WTC11 (cell line): Measurements from ENCODE around the gene C19orf53. TPM values are rescaled to one million over a fixed set of nuclear protein-coding genes. Genes with fewer than 3 reads are reported as not detected.

Experiments
- ATAC-seq: fragments of 200-7000 bp; cut with Tn5 transposase; 2 replicates; pipeline ENCODE4 v1.10.0; 2021; ENCODE audit warnings: mild to moderate bottlenecking, moderate library complexity
- CTCF ChIA-PET: fragments of 300-600 bp; sonication (Branson Sonifier 250); formaldehyde crosslinking; loops from one replicate; lab custom pipeline; 2021; ENCODE audit warnings: antibody characterized with exemption; lab: Charles Lee
- POLR2A ChIA-PET: fragments of 350-600 bp; sonication (Branson Sonifier 250); formaldehyde crosslinking; loops from one replicate; lab custom pipeline; 2021; ENCODE audit warnings: antibody characterized with exemption; lab: Charles Lee
- DNase-seq: peaks from one replicate; pipeline ENCODE4 v3.0.0; 2021; ENCODE audit warnings: low spot score
- H3K27ac Mint-ChIP-seq: 2 replicates; pipeline ENCODE4 v1.8.0; 2021; ENCODE audit warnings: mixed read lengths
- H3K27me3 Mint-ChIP-seq: 2 replicates; pipeline ENCODE4 v1.8.0; 2021; ENCODE audit warnings: low read depth, mild to moderate bottlenecking, moderate library complexity, mixed read lengths
- H3K36me3 Mint-ChIP-seq: 2 replicates; pipeline ENCODE4 v1.8.0; 2021; ENCODE audit warnings: mixed read lengths
- H3K4me1 Mint-ChIP-seq: 2 replicates; pipeline ENCODE4 v1.8.0; 2022; ENCODE audit warnings: mixed read lengths
- H3K4me3 Mint-ChIP-seq: 2 replicates; pipeline ENCODE4 v1.8.0; 2021; ENCODE audit warnings: mild to moderate bottlenecking, moderate library complexity, mixed read lengths
- H3K9me3 Mint-ChIP-seq: 2 replicates; pipeline ENCODE4 v1.8.0; 2021; ENCODE audit warnings: mixed read lengths
- AFF4 ChIP-seq: sonication (generic); formaldehyde crosslinking; IDR thresholded peaks from 2 replicates; pipeline ENCODE4 v1.8.1; 2023; ENCODE audit warnings: mild to moderate bottlenecking, missing genetic modification reagents, borderline replicate concordance
- ARID4B ChIP-seq: sonication (generic); formaldehyde crosslinking; IDR thresholded peaks from 2 replicates; pipeline ENCODE4 v1.8.0; 2023; ENCODE audit warnings: missing genetic modification reagents, mild to moderate bottlenecking, borderline replicate concordance
- ATF1 ChIP-seq: sonication (generic); formaldehyde crosslinking; IDR thresholded peaks from 2 replicates; pipeline ENCODE4 v1.8.1; 2023; ENCODE audit warnings: mild to moderate bottlenecking, moderate library complexity, missing genetic modification reagents
- CBFB ChIP-seq: sonication (generic); formaldehyde crosslinking; IDR thresholded peaks from 2 replicates; pipeline ENCODE4 v1.8.1; 2022; ENCODE audit warnings: mild to moderate bottlenecking, low read depth, missing genetic modification reagents
- CREM ChIP-seq: sonication (generic); formaldehyde crosslinking; IDR thresholded peaks from 2 replicates; pipeline ENCODE4 v1.8.1; 2022; ENCODE audit warnings: mild to moderate bottlenecking, missing genetic modification reagents, moderate library complexity
- ELF4 ChIP-seq: sonication (generic); formaldehyde crosslinking; IDR thresholded peaks from 2 replicates; pipeline ENCODE4 v1.8.1; 2022; ENCODE audit warnings: low read depth, mild to moderate bottlenecking, moderate library complexity, missing genetic modification reagents
- ETV6 ChIP-seq: sonication (generic); formaldehyde crosslinking; IDR thresholded peaks from 2 replicates; pipeline ENCODE4 v1.8.1; 2022; ENCODE audit warnings: mild to moderate bottlenecking, missing genetic modification reagents
- FOXK1 ChIP-seq: sonication (generic); formaldehyde crosslinking; IDR thresholded peaks from 2 replicates; pipeline ENCODE4 v1.8.0; 2022; ENCODE audit warnings: mild to moderate bottlenecking, moderate library complexity, missing genetic modification reagents
- GRHL2 ChIP-seq: fragments of 250-450 bp; sonication (Bioruptor Pico); IDR thresholded peaks from 2 replicates; pipeline ENCODE4 v1.8.0; 2022; ENCODE audit warnings: mild to moderate bottlenecking, moderate library complexity; ENCODE audit not compliant: insufficient replicate concordance, severe bottlenecking
- JUN ChIP-seq: sonication (generic); formaldehyde crosslinking; IDR thresholded peaks from 2 replicates; pipeline ENCODE4 v1.8.0; 2023; ENCODE audit warnings: mild to moderate bottlenecking, missing genetic modification reagents
- KAT7 ChIP-seq: sonication (generic); formaldehyde crosslinking; IDR thresholded peaks from 2 replicates; pipeline ENCODE4 v1.8.1; 2023; ENCODE audit warnings: missing genetic modification reagents, mild to moderate bottlenecking, borderline replicate concordance
- NFYB ChIP-seq: sonication (generic); formaldehyde crosslinking; conservative IDR thresholded peaks from 2 replicates; pipeline ENCODE4 v1.8.0; 2022; ENCODE audit warnings: low read depth, missing genetic modification reagents
- RORB ChIP-seq: fragments of 250-450 bp; sonication (Bioruptor Pico); IDR thresholded peaks from 2 replicates; pipeline ENCODE4 v1.9.0; 2021; ENCODE audit warnings: mild to moderate bottlenecking
- SP1 ChIP-seq: sonication (generic); formaldehyde crosslinking; conservative IDR thresholded peaks from 2 replicates; pipeline ENCODE4 v1.8.1; 2022; ENCODE audit warnings: missing genetic modification reagents
- ZBTB21 ChIP-seq: sonication (generic); formaldehyde crosslinking; IDR thresholded peaks from 2 replicates; pipeline ENCODE4 v1.8.1; 2023; ENCODE audit warnings: mild to moderate bottlenecking, missing genetic modification reagents, borderline replicate concordance
- ZNF232 ChIP-seq: sonication (generic); formaldehyde crosslinking; IDR thresholded peaks from 2 replicates; pipeline ENCODE4 v1.8.0; 2022; ENCODE audit warnings: mild to moderate bottlenecking, missing genetic modification reagents
- ZNF396 ChIP-seq: fragments of 250-450 bp; sonication (Bioruptor Pico); IDR thresholded peaks from 2 replicates; pipeline ENCODE4 v1.8.0; 2021; ENCODE audit warnings: mild to moderate bottlenecking, moderate library complexity, borderline replicate concordance
- total RNA-seq: library from RNA; stranded (reverse); gene quantifications from 3 replicates; pipeline ENCODE4 v1.2.3, GENCODE V29; 2021
- TF ChIP-seq, protein P1 (sequence below): fragments of 250-450 bp; sonication (Bioruptor Pico); IDR thresholded peaks from 2 replicates; pipeline ENCODE4 v1.9.0; 2021; ENCODE audit warnings: moderate library complexity, mild to moderate bottlenecking, inconsistent platforms, borderline replicate concordance
- TF ChIP-seq, protein P2 (sequence below): sonication (generic); formaldehyde crosslinking; IDR thresholded peaks from 2 replicates; pipeline ENCODE4 v1.8.0; 2022; ENCODE audit warnings: mild to moderate bottlenecking, missing genetic modification reagents
- TF ChIP-seq, protein P3 (sequence below): sonication (generic); formaldehyde crosslinking; IDR thresholded peaks from 2 replicates; pipeline ENCODE4 v1.8.1; 2023; ENCODE audit warnings: mild to moderate bottlenecking, missing genetic modification reagents, moderate library complexity

C19orf53 gene
- total RNA-seq, 1 experiment from 2014 or later = 102 TPM

- DNase-seq (no peak), ATAC-seq (no peak)
- Mint-ChIP-seq H3K4me3 (peak overlapping the region; percentile 68; the same call in 1 of the 2 replicates), H3K4me1 (peaks cover 7% of the 10 kb centered on the region), H3K9me3 (no peaks in the 10 kb centered on the region), H3K27ac (no peak overlapping the region), H3K27me3 (peaks cover 4% of the 10 kb centered on the region; the same call in 1 of the 2 replicates), H3K36me3 (peaks cover 18% of the 10 kb centered on the region)
- TF ChIP-seq ELF4 (CRISPR knock-in tag) = no peak
- TF ChIP-seq ZNF396 = no peak
- no peak for TF ChIP-seq FOXK1 (CRISPR knock-in tag)
- TF ChIP-seq ATF1 = no peak
- TF ChIP-seq CREM = no peak
- no peak for TF ChIP-seq ZNF232
- TF ChIP-seq JUN = no peak
- TF ChIP-seq AFF4 = no peak
- no peak for TF ChIP-seq ARID4B (CRISPR knock-in tag)
- no peak for TF ChIP-seq NFYB (CRISPR knock-in tag)
- TF ChIP-seq, protein P1, sequence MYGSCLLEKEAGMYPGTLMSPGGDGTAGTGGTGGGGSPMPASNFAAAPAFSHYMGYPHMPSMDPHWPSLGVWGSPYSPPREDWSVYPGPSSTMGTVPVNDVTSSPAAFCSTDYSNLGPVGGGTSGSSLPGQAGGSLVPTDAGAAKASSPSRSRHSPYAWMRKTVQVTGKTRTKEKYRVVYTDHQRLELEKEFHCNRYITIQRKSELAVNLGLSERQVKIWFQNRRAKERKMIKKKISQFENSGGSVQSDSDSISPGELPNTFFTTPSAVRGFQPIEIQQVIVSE (CRISPR knock-in tag) = no peak
- no peak for TF ChIP-seq KAT7
- no peak for TF ChIP-seq RORB (CRISPR knock-in tag)
- TF ChIP-seq ETV6 (CRISPR knock-in tag) = no peak
- TF ChIP-seq ZBTB21 (CRISPR knock-in tag) = no peak
- TF ChIP-seq CBFB (CRISPR knock-in tag) = no peak
- POLR2A ChIA-PET = interaction anchor here (1.2 kb wide), 1 partner anchor 15 kb away, joined by 6 read pairs; a partner anchor contains a TSS
- CTCF ChIA-PET = no interaction called here
These were observed 11.0 kb upstream of the C19orf53 start for GRCh38 chr19:13763265-13763664.

- CTCF ChIA-PET = interaction anchor here (0.8 to 2.1 kb wide), 8 partner anchors 11 to 284 kb away, joined by 3 to 8 read pairs (median 4); partner anchors contain the start of gene C19orf53
- peak within 1 kb of the TSS; percentile 17; the same call in 1 of the 2 replicates for H3K27ac Mint-ChIP-seq
These were observed 10.0 kb upstream of the C19orf53 start, which contains the start of gene MRI1 for GRCh38 chr19:13764101-13764807. Gene MRI1, plus strand, starts transcription at chr19:13764522. Its CDS starts 67 bp downstream, at chr19:13764589.

More at GRCh38 chr19:13764101-13764807, 10.0 kb upstream of the C19orf53 start, which contains the start of gene MRI1:
- H3K27me3 Mint-ChIP-seq = peaks cover 4% of the 10 kb centered on the region; the same call in 1 of the 2 replicates
- TF ChIP-seq SP1 (CRISPR knock-in tag) = no peak
- no peak for TF ChIP-seq GRHL2 (CRISPR knock-in tag)
- TF ChIP-seq, protein P2, sequence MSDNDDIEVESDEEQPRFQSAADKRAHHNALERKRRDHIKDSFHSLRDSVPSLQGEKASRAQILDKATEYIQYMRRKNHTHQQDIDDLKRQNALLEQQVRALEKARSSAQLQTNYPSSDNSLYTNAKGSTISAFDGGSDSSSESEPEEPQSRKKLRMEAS = 0 out of 2 replicates have a peak, but pooled peaks have one; percentile 19
- no peak for TF ChIP-seq FOXK1 (CRISPR knock-in tag)
- no peak for TF ChIP-seq ELF4 (CRISPR knock-in tag)
- TF ChIP-seq, protein P3, sequence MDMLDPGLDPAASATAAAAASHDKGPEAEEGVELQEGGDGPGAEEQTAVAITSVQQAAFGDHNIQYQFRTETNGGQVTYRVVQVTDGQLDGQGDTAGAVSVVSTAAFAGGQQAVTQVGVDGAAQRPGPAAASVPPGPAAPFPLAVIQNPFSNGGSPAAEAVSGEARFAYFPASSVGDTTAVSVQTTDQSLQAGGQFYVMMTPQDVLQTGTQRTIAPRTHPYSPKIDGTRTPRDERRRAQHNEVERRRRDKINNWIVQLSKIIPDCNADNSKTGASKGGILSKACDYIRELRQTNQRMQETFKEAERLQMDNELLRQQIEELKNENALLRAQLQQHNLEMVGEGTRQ (CRISPR knock-in tag) = no peak
- peak; percentile 68 for ATAC-seq
- DNase-seq = peak; percentile 62
- H3K4me3 Mint-ChIP-seq = peak within 1 kb of the TSS; percentile 77
- H3K4me1 Mint-ChIP-seq = peaks cover 7% of the 10 kb centered on the region
- no peaks in the 10 kb centered on the region for H3K9me3 Mint-ChIP-seq
- POLR2A ChIA-PET = interaction anchor here (0.7 to 2.1 kb wide), 2 partner anchors 10 to 17 kb away, joined by 3 to 6 read pairs; partner anchors contain the start of gene C19orf53
- H3K36me3 Mint-ChIP-seq = peaks cover 16% of the 10 kb centered on the region
